Endothelial cell of umbilical vein (primary cell): Measurements from ENCODE around the gene CD3G. TPM values are rescaled to one million over a fixed set of nuclear protein-coding genes. Genes with fewer than 3 reads are reported as not detected.

Experiments
- BruUV-seq: library from RNA; stranded (reverse); fragments of 400-500 nt; replicated peaks from 2 replicates; lab custom pipeline; 2021; lab: Mats Ljungman, UMichigan
- CTCF ChIA-PET: fragments of 300-600, 350-600 bp; sonication (Branson Sonifier 250); formaldehyde crosslinking; loops from one replicate; lab custom pipeline; 2021; ENCODE audit warnings: antibody characterized with exemption, inconsistent platforms; lab: Charles Lee
- POLR2A ChIA-PET: fragments of 300-600, 350-600 bp; sonication (Branson Sonifier 250); formaldehyde crosslinking; loops from one replicate; lab custom pipeline; 2021; ENCODE audit warnings: antibody characterized with exemption, inconsistent platforms; lab: Charles Lee
- DNase-seq: peaks from one replicate; pipeline ENCODE4 v3.0.0-alpha.2; 2011; ENCODE audit warnings: low read depth, low spot score
- FAIRE-seq: peaks from 2 replicates; lab custom pipeline; 2011; peaks lifted over from hg19 to GRCh38; lab: Jason Lieb, UNC
- H2AFZ ChIP-seq: 2 replicates; pipeline ENCODE4 v1.6.0; 2012; ENCODE audit warnings: low read depth, low read length, control low read depth, inconsistent platforms
- H3K27ac ChIP-seq: 2 replicates; pipeline ENCODE4 v1.5.1; 2011; ENCODE audit warnings: low read depth, mild to moderate bottlenecking, control low read depth, low read length, moderate library complexity; ENCODE audit not compliant: insufficient read depth
- H3K27me3 ChIP-seq, 2 experiments: 2 replicates each; pipeline versions ENCODE4 v1.6.0 to v1.6.1; 2011; ENCODE audit warnings: low read length in 2 of 2, mixed read lengths in 1 of 2; ENCODE audit not compliant: control insufficient read depth in 2 of 2, insufficient read depth in 2 of 2
- H3K36me3 ChIP-seq, 2 experiments: 2 replicates in 1 of 2; 3 replicates in 1 of 2; pipeline ENCODE4 v1.5.1; 2011; ENCODE audit warnings: low read length in 2 of 2, mild to moderate bottlenecking in 1 of 2, moderate library complexity in 1 of 2; ENCODE audit not compliant: control insufficient read depth in 2 of 2, insufficient read depth in 2 of 2; ENCODE audit errors: extremely low read depth in 1 of 2
- H3K4me1 ChIP-seq: 3 replicates; pipeline ENCODE4 v1.5.1; 2011; ENCODE audit warnings: mild to moderate bottlenecking, low read length; ENCODE audit not compliant: control insufficient read depth, insufficient read depth; ENCODE audit errors: extremely low read depth
- H3K4me2 ChIP-seq: 2 replicates; pipeline ENCODE4 v1.6.1; 2011; ENCODE audit warnings: low read length, control low read depth, mixed read lengths; ENCODE audit not compliant: insufficient read depth
- H3K4me3 ChIP-seq, 3 experiments: fragments of 200-600 bp in 1 of 3; sonication (generic), shearing (Covaris generic) in 1 of 3; replicated peaks in 1 of 3; 2 replicates each; pipeline ENCODE4 v1.5.1; 2011 to 2016; ENCODE audit warnings: control low read depth in 3 of 3, low read length in 3 of 3, mild to moderate bottlenecking in 2 of 3, inconsistent platforms in 1 of 3, low read depth in 1 of 3, moderate library complexity in 1 of 3; ENCODE audit not compliant: insufficient read depth in 1 of 3
- H3K79me2 ChIP-seq: 2 replicates; pipeline ENCODE4 v1.6.0; 2012; ENCODE audit warnings: low read length, inconsistent platforms; ENCODE audit not compliant: control insufficient read depth, insufficient read depth
- H3K9ac ChIP-seq: replicated peaks from 2 replicates; pipeline ENCODE3; 2011; ENCODE audit warnings: low read length, control low read depth; ENCODE audit not compliant: insufficient read depth; ENCODE audit errors: extremely low read depth
- H3K9me1 ChIP-seq: replicated peaks from 3 replicates; pipeline ENCODE4 v1.6.0; 2011; ENCODE audit warnings: mild to moderate bottlenecking, low read length; ENCODE audit not compliant: control insufficient read depth, insufficient read depth; ENCODE audit errors: extremely low read depth
- H3K9me3 ChIP-seq: replicated peaks from 2 replicates; pipeline ENCODE4 v1.5.1; 2012; ENCODE audit warnings: low read length, inconsistent platforms; ENCODE audit not compliant: control insufficient read depth, insufficient read depth
- H4K20me1 ChIP-seq: replicated peaks from 2 replicates; pipeline ENCODE3; 2011; ENCODE audit warnings: mild to moderate bottlenecking, low read length; ENCODE audit not compliant: control insufficient read depth, insufficient read depth; ENCODE audit errors: extremely low read depth
- EZH2 ChIP-seq: IDR thresholded peaks from 2 replicates; pipeline ENCODE4 v1.6.1; 2012; ENCODE audit warnings: borderline replicate concordance, low read depth, mild to moderate bottlenecking, moderate library complexity, low read length, inconsistent platforms; ENCODE audit not compliant: severe bottlenecking
- FOS ChIP-seq: IDR thresholded peaks from 2 replicates; pipeline ENCODE4 v1.6.1; 2011; ENCODE audit warnings: mild to moderate bottlenecking, low read length, moderate library complexity, borderline replicate concordance; ENCODE audit not compliant: insufficient read depth
- GATA2 ChIP-seq: IDR thresholded peaks from 2 replicates; pipeline ENCODE4 v1.7.0; 2011; ENCODE audit warnings: low read depth, mild to moderate bottlenecking, moderate library complexity, mixed read lengths, low read length; ENCODE audit not compliant: insufficient read length, insufficient read depth
- JUN ChIP-seq: IDR thresholded peaks from 2 replicates; pipeline ENCODE4 v1.6.1; 2011; ENCODE audit warnings: borderline replicate concordance, low read depth; ENCODE audit not compliant: insufficient read length, insufficient read depth
- MYC ChIP-seq: IDR thresholded peaks from one replicate; pipeline ENCODE4 v1.6.1; 2011; ENCODE audit warnings: mild to moderate bottlenecking, low read depth, low read length
- POLR2A ChIP-seq: IDR thresholded peaks from 2 replicates; pipeline ENCODE4 v1.6.1; 2012; ENCODE audit warnings: low read depth, mild to moderate bottlenecking, control low read depth, low read length
- POLR2AphosphoS5 ChIP-seq: IDR thresholded peaks from 2 replicates; pipeline ENCODE4 v1.6.1; 2012; ENCODE audit warnings: low read depth, mild to moderate bottlenecking, control low read depth, low read length, moderate library complexity; ENCODE audit not compliant: insufficient read depth
- dilution Hi-C: fragments of 300-500 bp; cut with MboI; formaldehyde crosslinking; loops from one replicate; pipeline ENCODE4 v1.15.0; 2019; ENCODE audit warnings: low sequenced_read_pairs; ENCODE audit not compliant: extremely low pct_ligation_motif_present
- intact Hi-C: fragments of 100-400 bp; cut with micrococcal nuclease; formaldehyde crosslinking; loops from one replicate; pipeline ENCODE4 v1.10.0; 2022
- polyA plus RNA-seq, 4 experiments: library from polyadenylated mRNA; depleted of rRNA in 3 of 4; stranded (reverse) in 3 of 4; unstranded in 1 of 4; fragments of >200 nt; gene quantifications; 2 replicates each; pipeline versions ENCODE4 v1.2.1 to v1.2.3, GENCODE V29; 2011 to 2012; ENCODE audit warnings: missing spikeins in 1 of 4
- total RNA-seq: library from RNA; stranded (reverse); gene quantifications from 2 replicates; pipeline ENCODE4 v1.2.3, GENCODE V29; 2021
- TF ChIP-seq, protein P1 (sequence below): IDR thresholded peaks from 2 replicates; pipeline ENCODE4 v1.6.1; 2011; ENCODE audit not compliant: insufficient read depth, insufficient read length
- TF ChIP-seq, protein P2 (sequence below), 2 donors: IDR thresholded peaks; 1 replicate in 1 of 2; 2 replicates in 1 of 2; pipeline ENCODE4 v1.5.1; 2011; ENCODE audit warnings: low read length in 2 of 2, mild to moderate bottlenecking in 2 of 2, moderate library complexity in 2 of 2, control low read depth in 1 of 2, inconsistent platforms in 1 of 2, low read depth in 1 of 2; ENCODE audit not compliant: insufficient read depth in 1 of 2; ENCODE audit errors: extremely low read depth in 1 of 2

The CD3G gene
- total and polyA plus RNA-seq, 2 donors (not counting 3 experiments of a cell fraction or from before 2014, with no cell fraction given) = not detected

DNA sequence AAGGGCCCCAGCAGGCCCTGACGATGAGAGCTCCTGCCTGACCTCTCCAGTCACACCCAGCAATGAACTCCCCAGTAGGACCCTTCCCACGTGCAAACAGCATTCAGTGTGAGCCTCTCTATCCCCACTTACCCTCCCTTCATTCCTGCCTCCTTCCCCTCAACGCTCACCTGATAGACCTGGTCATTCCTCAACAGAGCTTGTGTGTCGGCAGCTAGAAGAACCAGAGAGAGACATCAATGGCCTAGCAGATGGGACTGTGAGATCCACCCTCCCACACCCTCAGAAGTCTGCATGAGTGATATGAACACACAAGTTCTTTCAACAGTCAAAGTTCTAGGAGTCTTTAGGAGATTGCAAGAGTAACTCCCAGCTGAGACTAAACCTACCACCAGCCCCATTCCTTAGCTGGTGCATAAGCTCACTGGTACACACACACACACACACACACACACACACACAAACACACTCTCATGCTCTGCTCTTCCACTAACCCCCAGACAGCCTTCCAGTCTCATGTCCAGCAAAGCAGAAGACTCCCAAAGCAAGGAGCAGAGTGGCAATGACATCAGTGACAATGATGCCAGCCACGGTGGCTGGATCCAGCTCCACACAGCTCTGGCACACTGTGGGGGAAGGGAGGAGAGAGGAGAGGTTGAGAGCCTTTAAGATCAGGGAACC is 4.7 kb upstream of the CD3G start:
- intact Hi-C loops = no loop called here
- dilution Hi-C loops = no loop called here
- DNase-seq = no peak
- H3K27ac ChIP-seq = no peak overlapping the region
- H3K4me2 ChIP-seq = no peak overlapping the region
- no TSS peak for BruUV-seq
- H3K36me3 ChIP-seq = no peaks in the 10 kb centered on the region
- H3K4me3 ChIP-seq = no peak overlapping the region
- FAIRE-seq = no peak
- ChIA-PET CTCF (interaction anchor here (1.6 to 1.9 kb wide), 3 partner anchors 44 to 167 kb away, joined by 4 to 6 read pairs (median 6); no protein-coding TSS in a partner anchor), POLR2A (no interaction called here)
- H3K27me3 ChIP-seq = peaks cover 3 to 12% of the 10 kb centered on the region in 2 experiments
- H4K20me1 ChIP-seq = no peaks in the 10 kb centered on the region
- H2AFZ ChIP-seq = no peak overlapping the region
- no peaks in the 10 kb centered on the region for H3K9me3 ChIP-seq
- no peak for TF ChIP-seq EZH2
- TF ChIP-seq GATA2 = no peak
- H3K79me2 ChIP-seq = no peaks in the 10 kb centered on the region
- H3K4me1 ChIP-seq = no peaks in the 10 kb centered on the region
- H3K9me1 ChIP-seq = no peaks in the 10 kb centered on the region
- no peak overlapping the region for H3K9ac ChIP-seq

DNA sequence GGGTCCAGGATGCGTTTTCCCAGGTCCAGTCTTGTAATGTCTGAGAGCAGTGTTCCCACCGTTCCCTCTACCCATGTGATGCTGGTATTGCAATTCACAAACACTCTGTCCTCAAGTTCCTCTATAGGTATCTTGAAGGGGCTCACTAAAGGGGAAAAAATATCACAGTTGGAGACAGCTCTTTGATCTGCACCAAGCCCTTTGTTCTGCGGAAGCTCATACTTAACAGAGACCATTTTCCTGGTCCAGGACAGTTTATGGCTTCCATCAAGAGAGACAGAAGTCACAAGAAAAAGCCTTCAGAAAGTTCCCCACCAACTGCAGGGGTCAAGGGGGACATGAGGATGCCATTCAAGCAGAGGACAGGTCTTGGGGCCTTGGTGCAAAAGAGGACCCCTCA is 3.7 kb upstream of the CD3G start:
- no peak overlapping the region for H3K27ac ChIP-seq
- POLR2A ChIA-PET = no interaction called here
- H2AFZ ChIP-seq = no peak overlapping the region
- no peaks in the 10 kb centered on the region for H3K9me1 ChIP-seq
- H3K4me1 ChIP-seq = no peaks in the 10 kb centered on the region
- no peaks in the 10 kb centered on the region for H4K20me1 ChIP-seq
- no peak for FAIRE-seq
- intact Hi-C loops (no loop called here), dilution Hi-C loops (no loop called here)
- no peak for DNase-seq
- no peak overlapping the region for H3K4me3 ChIP-seq
- H3K36me3 ChIP-seq = no peaks in the 10 kb centered on the region
- peaks cover 3 to 12% of the 10 kb centered on the region in 2 experiments for H3K27me3 ChIP-seq
- TF ChIP-seq MYC (no peak), JUN (no peak), EZH2 (no peak), FOS (no peak), GATA2 (no peak), POLR2A (no peak), POLR2AphosphoS5 (no peak)
- TF ChIP-seq, protein P1, sequence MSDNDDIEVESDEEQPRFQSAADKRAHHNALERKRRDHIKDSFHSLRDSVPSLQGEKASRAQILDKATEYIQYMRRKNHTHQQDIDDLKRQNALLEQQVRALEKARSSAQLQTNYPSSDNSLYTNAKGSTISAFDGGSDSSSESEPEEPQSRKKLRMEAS = no peak
- TF ChIP-seq, protein P2, sequence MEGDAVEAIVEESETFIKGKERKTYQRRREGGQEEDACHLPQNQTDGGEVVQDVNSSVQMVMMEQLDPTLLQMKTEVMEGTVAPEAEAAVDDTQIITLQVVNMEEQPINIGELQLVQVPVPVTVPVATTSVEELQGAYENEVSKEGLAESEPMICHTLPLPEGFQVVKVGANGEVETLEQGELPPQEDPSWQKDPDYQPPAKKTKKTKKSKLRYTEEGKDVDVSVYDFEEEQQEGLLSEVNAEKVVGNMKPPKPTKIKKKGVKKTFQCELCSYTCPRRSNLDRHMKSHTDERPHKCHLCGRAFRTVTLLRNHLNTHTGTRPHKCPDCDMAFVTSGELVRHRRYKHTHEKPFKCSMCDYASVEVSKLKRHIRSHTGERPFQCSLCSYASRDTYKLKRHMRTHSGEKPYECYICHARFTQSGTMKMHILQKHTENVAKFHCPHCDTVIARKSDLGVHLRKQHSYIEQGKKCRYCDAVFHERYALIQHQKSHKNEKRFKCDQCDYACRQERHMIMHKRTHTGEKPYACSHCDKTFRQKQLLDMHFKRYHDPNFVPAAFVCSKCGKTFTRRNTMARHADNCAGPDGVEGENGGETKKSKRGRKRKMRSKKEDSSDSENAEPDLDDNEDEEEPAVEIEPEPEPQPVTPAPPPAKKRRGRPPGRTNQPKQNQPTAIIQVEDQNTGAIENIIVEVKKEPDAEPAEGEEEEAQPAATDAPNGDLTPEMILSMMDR (IDR thresholded peaks at IDR 0.05; ENCODE audit: extremely low read depth in 1 of 2, insufficient read depth in 1 of 2, low read depth in 1 of 2, low read length in 2 of 2) = no peak
- H3K9me3 ChIP-seq = no peaks in the 10 kb centered on the region
- no TSS peak for BruUV-seq
- CTCF ChIA-PET = no interaction called here
- H3K4me2 ChIP-seq = no peak overlapping the region
- H3K9ac ChIP-seq = no peak overlapping the region
- H3K79me2 ChIP-seq = no peaks in the 10 kb centered on the region
